ENCODE data around the gene PRSS16.
"Not testable (repeated sequence)": the region's sequence is repeated elsewhere in the genome, so short reads cannot be mapped to it uniquely, and the experiment has no call there.

PRSS16 gene

DNA sequence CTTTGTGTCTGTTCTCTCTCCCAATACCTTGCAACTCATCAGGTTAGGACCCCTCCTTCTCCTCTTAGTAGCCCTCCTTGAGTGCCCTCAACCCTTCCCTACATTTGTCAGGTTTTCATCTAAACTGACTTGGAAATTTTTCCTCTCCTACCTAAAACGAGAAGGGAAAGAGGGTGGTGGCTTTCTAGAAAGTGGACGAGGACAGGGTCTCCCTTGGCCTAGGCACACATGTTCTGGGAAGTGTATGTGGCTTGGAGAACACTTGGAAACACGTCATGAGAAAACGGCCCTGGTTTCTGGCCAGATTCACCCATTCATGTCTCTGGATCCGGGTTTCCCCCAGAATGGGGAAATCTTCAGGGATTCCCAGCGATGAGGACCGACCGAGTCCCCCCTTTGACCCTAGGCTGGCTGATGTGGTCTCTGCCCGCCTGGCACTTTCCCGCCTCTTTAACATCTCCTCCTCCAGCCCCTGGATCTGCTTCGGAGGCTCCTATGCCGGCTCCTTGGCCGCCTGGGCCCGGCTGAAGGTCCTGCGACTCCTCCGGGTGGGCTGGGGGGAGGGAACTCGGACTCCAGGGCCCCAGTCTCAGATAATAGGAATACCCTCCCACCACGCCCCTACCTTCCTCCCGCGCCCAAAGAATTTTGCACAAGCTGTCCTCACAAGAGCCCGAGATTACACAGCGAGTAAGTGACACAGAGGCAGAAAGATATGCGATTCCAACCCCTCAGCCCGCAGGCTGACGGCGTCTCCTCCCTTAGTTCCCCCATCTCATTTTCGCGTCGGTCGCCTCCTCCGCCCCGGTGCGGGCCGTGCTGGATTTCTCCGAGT is 3.0 kb downstream of the PRSS16 start:
- no peak for FAIRE-seq

DNA sequence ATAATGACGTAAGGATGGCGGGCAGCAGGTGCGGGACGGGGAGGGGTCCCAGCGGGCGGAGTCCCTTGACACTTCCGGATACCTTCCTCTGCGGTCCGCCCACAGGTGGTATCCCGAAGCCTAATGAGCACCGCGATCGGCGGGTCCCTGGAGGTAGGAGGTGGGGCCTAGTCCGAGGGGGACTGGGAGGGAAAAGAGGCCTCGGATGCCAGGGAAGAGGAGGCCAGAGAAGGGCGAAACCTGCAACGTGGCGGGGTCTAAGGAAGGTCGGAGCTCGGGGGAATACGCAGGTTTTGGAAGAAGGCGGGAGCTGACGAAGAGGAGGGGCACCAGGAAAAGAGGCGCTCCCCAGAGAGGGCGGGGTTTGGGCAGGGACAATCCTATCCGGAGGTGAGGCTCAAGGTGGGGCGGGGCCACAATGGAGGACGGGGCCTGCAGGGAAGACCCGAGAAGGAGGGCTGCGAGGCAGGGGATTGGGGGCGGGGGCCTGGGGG is 3.7 kb downstream of the PRSS16 start:
- FAIRE-seq, result no peak

GRCh38 chr6:27251606-27252251 is 4.2 kb downstream of the PRSS16 start:
- peak; percentile 58 for FAIRE-seq

GRCh38 chr6:27254566-27254965 is 7.1 kb downstream of the PRSS16 start:
- no peak for FAIRE-seq

- no peak for FAIRE-seq
These were observed 8.4 kb downstream of the PRSS16 start for GRCh38 chr6:27255866-27256265.

- no peak for FAIRE-seq
These were observed 12.9 kb downstream of the PRSS16 start for GRCh38 chr6:27260369-27260768.

GRCh38 chr6:27260836-27261375 is 13.4 kb downstream of the PRSS16 start:
- FAIRE-seq, result no peak

DNA sequence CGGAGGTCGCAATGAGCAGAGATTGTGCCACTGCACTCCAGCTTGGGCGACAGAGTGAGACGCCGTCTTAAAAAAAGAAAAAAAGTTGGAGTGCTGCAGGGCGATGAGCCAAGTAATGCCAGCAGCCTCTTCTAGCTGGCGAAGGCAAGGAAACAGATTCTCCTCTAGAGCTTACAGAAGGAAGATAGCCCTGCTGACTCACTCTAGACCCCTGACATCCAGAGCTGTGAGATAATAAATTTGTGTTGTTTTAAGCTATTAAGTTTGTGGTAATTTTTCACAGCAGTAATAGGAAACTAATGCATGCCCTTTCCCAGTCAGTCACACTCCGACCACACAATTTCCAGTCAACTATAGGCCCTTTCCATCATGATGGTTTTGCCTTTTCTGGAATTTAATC is 16.4 kb downstream of the PRSS16 start:
- FAIRE-seq, result no peak

DNA sequence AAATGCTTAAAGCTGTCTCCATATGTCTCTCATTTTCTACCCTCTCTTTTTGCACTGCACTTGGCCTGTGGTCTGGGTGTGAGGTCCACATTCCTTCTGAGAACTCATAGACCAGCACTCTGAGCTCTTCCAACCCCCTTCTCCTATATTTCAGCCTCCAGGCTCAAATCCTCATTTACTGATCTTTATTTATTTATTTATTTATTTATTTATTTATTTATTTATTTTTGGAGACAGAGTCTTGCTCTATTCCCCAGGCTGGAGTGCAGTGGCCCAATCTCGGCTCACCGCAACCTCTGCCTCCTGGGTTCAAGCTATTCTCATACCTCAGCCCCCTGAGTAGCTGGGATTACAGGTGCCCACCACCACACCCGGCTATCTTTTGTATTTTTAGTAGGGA is 19.5 kb downstream of the PRSS16 start:
- not testable (repeated sequence) for FAIRE-seq

DNA sequence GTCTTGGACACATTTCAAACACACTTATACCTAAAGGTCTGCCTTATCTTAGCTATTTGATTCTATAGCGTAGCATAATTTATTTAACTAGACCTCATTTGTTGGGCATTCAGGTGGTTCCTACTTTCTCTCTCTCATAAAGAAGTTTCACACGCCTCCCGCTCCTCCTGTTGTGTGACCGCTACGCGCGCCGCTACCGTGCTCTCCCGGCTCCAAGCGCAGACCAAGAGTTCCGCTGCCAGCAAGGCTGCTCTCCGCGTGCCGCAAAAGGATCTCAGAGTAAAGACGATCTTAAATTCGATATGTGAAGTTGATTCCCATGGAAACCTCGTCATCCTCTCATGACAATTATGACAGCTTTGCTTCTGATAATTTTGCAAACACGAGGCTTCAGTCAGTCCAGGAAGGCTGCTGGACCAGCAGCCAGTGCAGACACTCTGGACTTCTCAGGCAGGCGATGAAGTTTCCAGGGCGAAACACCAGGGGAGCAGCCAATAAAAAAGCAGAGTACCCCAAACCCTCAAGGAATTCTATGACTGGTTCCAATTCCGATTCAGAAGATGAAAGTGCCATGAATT is 20.4 kb downstream of the PRSS16 start:
- FAIRE-seq, result no peak

GRCh38 chr6:27268803-27269202 is 21.3 kb downstream of the PRSS16 start:
- no peak for FAIRE-seq

DNA sequence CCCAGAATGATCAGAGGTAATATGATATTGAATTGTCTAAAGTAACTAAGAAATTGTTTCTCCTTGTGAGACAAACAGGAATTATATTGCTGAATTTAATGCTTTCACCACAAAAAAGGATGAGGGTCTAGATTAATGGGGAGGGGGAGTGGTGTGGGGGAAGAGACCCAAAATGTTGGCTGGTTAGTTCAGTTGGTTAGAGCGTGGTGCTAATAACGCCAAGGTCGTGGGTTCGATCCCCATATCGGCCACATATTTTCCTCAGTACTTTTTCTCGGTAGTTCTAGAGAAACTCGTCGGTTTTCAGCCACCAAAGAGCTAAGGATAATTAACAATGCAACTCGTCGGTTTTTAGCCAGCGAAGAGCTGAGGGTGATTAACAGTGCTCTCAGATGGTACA is 26.3 kb downstream of the PRSS16 start:
- FAIRE-seq, result no peak

DNA sequence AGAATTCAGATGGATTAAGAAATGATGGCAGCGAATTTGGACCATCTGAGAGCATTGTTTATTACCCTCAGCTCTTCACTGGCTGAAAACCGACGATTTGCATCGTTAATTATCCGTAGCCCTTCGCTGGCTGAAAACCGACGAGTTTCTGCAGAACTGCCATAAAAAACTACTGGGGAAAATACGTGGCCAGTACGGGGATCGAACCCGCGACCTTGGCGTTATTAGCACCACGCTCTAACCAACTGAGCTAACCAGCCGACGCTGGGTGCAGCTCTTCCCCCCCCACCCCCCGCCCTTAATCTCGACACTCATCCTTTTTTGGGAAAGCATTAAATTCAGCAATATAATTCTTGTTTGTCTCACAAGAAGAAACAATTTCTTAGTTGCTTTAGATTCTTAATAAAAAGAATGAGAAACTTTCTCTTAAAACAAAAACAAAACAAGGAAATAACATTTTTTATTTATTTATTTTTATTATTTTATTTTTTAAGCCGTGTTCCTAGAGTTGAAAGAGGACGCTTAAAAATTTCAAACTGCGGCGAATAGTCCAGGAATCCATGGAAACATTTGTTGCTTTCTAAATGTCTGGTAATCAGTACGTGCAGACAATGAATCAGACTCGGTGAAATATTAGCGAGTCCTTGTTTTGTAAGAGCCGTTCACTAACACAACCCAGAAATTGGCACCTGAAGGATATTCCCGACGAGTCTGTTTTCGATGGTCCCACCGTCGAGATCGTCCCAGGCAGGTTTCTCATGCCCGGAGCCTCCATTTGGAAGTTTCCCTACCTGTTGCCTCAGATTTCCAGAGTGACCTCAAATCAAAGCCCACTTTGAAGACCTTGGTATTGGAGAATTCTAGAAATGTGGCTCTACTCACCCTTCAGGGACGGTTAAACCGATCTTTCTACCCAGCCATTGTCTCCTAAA is 27.8 kb downstream of the PRSS16 start:
- FAIRE-seq, result peak; percentile 21

- FAIRE-seq, result no peak
These were observed 32.1 kb downstream of the PRSS16 start for GRCh38 chr6:27279513-27280063.

DNA sequence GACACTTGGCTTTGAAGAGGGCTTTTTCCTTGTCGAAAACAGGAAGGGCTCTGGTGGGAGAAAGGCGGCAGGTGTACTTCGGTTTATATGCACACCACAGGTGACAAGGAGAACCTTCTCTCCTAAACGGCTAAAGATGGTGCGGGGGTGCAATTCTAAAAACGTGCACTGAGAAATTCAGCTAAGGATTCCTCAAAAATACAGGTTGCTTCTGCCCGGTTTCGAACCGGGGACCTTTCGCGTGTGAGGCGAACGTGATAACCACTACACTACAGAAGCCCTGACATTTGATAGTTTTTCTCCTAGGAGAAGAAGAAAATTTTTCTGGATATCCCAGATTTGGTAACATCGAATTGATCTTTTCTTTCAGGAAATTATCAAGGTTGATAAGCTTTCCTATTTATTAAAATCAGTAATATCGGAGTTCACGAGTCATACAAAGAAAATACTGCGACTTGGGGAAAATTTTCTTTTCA is 32.6 kb downstream of the PRSS16 start:
- FAIRE-seq, result peak; percentile 85

DNA sequence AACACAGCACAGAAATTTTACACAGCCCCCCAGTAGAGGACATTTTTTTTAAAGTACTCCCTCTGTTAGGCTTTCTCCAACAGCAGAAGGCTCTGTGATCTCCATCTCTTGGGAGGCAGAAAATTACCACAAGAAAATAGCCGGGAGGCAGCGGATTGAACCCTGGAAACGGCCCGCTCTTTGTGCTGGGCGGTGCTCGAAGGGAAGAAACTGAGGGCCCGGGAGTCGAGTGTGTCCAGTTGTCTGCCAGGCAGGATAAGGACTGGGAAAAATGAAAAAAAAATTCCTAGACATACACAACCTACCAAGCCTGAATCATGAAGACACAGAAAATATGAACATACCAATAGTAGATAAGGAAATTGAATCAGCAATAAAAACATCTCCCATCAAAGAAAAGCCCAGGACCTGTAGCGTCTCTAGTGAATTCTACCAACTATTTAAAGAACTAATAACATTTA is 33.1 kb downstream of the PRSS16 start:
- peak; percentile 70 for FAIRE-seq

DNA sequence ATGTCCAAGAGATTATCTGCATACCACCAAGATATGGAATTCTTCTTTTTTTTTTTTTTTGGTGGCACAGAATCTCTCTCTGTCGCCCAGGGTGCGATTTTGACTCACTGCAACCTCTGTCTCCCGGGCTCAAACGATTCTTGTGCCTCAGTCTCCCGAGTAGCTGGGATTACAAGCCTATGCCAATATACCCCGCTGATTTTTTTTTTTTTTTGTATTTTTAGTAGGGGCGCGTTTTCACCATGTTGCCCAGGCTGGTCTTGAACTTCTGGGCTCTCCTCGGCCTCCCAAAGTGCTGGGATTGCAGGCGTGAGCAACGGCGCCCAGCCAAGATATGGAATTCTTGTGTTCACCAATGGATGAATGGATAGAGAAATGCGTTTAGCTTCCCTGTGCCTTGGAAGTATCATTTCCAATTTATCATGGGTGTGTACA is 33.6 kb downstream of the PRSS16 start:
- FAIRE-seq, result no peak

- peak; percentile 98 for FAIRE-seq
These were observed 34.1 kb downstream of the PRSS16 start for GRCh38 chr6:27281569-27281968.

GRCh38 chr6:27283279-27283678 is 35.8 kb downstream of the PRSS16 start:
- no peak for FAIRE-seq

DNA sequence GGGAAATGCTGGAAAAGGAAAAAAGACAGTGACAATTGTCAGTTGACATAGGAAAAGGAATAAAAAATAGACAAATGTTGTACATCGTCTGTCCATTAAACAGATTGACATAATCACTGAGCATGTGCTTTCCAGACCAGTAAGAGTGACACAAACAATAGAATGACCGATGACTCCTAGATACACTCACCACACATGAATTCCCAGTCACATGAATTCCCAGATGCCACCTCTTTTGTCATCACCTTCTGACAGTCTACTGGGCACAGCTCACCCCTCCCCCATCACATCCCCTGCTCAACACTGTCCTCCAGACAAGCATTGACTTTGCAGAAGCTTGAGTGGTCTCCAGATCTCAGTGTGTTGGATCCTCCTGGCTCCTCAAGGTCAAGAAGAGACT is 38.6 kb downstream of the PRSS16 start:
- no peak for FAIRE-seq

DNA sequence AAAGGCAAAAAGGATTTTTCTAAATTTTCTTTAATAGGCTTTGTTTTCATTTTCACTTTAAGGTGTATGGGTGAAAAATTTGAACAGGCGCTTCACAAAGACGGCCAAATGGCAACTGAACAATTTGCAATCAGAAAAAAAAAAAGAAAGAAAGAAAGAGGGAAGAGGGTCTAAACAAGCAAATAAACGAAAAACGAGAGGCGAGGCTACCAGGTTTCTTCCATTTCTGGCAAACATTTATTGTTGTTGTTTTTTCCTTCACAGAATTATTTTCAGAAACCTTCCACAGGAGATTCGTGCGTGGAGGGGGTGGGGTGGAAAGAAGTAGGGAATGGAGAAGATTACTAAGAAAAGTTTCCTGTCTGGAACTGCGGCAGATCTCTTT is 40.2 kb downstream of the PRSS16 start:
- no peak for FAIRE-seq
